Measurements from ENCODE around the gene RBMXL3.
"Not testable (repeated sequence)": the region's sequence is repeated elsewhere in the genome, so short reads cannot be mapped to it uniquely, and the experiment has no call there.

The RBMXL3 gene

GRCh38 chrX:115189110-115189509 is at the start of gene RBMXL3:
RBMXL3 (plus strand) TSS chrX:115189410; CDS start chrX:115189442, 32 bp downstream.
- ATAC-seq = no peak
- DNase-seq = no peak
- peaks cover 0 to 7% of the 10 kb centered on the region in 2 donors for H3K9me3 Mint-ChIP-seq
- no peak within 1 kb of the TSS for H3K4me3 Mint-ChIP-seq
- H3K4me1 Mint-ChIP-seq = no peaks in the 10 kb centered on the region
- H3K27ac Mint-ChIP-seq = no peak within 1 kb of the TSS
- H3K27me3 Mint-ChIP-seq = no peaks in the 10 kb centered on the region

GRCh38 chrX:115142057-115142456 is 47.2 kb upstream of the RBMXL3 start:
- DNase-seq = no peak
- Mint-ChIP-seq H3K9me3 (peaks cover 0 to 4% of the 10 kb centered on the region in 2 donors), H3K4me1 (no peaks in the 10 kb centered on the region), H3K27ac (no peak overlapping the region), H3K27me3 (no peaks in the 10 kb centered on the region), H3K4me3 (no peak overlapping the region)
- ATAC-seq = no peak

- H3K9me3 Mint-ChIP-seq = peaks cover 0 to 4% of the 10 kb centered on the region in 2 donors
- no peak for DNase-seq
These were observed 42.0 kb upstream of the RBMXL3 start for GRCh38 chrX:115147220-115147619.

GRCh38 chrX:115173181-115173580 is 16.0 kb upstream of the RBMXL3 start:
- Mint-ChIP-seq H3K27me3 (no peaks in the 10 kb centered on the region), H3K4me1 (no peaks in the 10 kb centered on the region), H3K4me3 (no peak overlapping the region), H3K9me3 (no peaks in the 10 kb centered on the region), H3K27ac (no peak overlapping the region)
- DNase-seq (no peak), ATAC-seq (no peak)

More at GRCh38 chrX:115147220-115147619, 42.0 kb upstream of the RBMXL3 start:
- no peaks in the 10 kb centered on the region for H3K27me3 Mint-ChIP-seq
- H3K27ac Mint-ChIP-seq = no peak overlapping the region
- H3K4me1 Mint-ChIP-seq = no peaks in the 10 kb centered on the region
- no peak for ATAC-seq
- no peak overlapping the region for H3K4me3 Mint-ChIP-seq

GRCh38 chrX:115174548-115174947 is 14.7 kb upstream of the RBMXL3 start:
- no peak overlapping the region for H3K27ac Mint-ChIP-seq
- H3K27me3 Mint-ChIP-seq = no peaks in the 10 kb centered on the region
- H3K4me3 Mint-ChIP-seq = no peak overlapping the region
- DNase-seq = no peak
- no peaks in the 10 kb centered on the region for H3K4me1 Mint-ChIP-seq
- H3K9me3 Mint-ChIP-seq = no peaks in the 10 kb centered on the region
- no peak for ATAC-seq

GRCh38 chrX:115177932-115178331 is 11.3 kb upstream of the RBMXL3 start:
- no peak for ATAC-seq
- no peaks in the 10 kb centered on the region for H3K9me3 Mint-ChIP-seq
- no peak overlapping the region for H3K27ac Mint-ChIP-seq
- DNase-seq = no peak
- no peaks in the 10 kb centered on the region for H3K4me1 Mint-ChIP-seq
- H3K27me3 Mint-ChIP-seq = no peaks in the 10 kb centered on the region
- H3K4me3 Mint-ChIP-seq = no peak overlapping the region

GRCh38 chrX:115178473-115178872 is 10.7 kb upstream of the RBMXL3 start:
- ATAC-seq = no peak
- Mint-ChIP-seq H3K27ac (no peak overlapping the region), H3K4me3 (no peak overlapping the region), H3K4me1 (no peaks in the 10 kb centered on the region), H3K27me3 (no peaks in the 10 kb centered on the region), H3K9me3 (no peaks in the 10 kb centered on the region)
- no peak for DNase-seq

GRCh38 chrX:115183980-115184379 is 5.2 kb upstream of the RBMXL3 start:
- DNase-seq (no peak), ATAC-seq (no peak)
- no peak overlapping the region for H3K4me3 Mint-ChIP-seq
- H3K27ac Mint-ChIP-seq = no peak overlapping the region
- peaks cover 0 to 4% of the 10 kb centered on the region in 2 donors for H3K9me3 Mint-ChIP-seq
- H3K4me1 Mint-ChIP-seq = no peaks in the 10 kb centered on the region
- H3K27me3 Mint-ChIP-seq = no peaks in the 10 kb centered on the region

- no peak overlapping the region for H3K27ac Mint-ChIP-seq
- no peaks in the 10 kb centered on the region for H3K27me3 Mint-ChIP-seq
- H3K4me3 Mint-ChIP-seq = no peak overlapping the region
- peaks cover 0 to 7% of the 10 kb centered on the region in 2 donors for H3K9me3 Mint-ChIP-seq
- DNase-seq = no peak
- ATAC-seq = no peak
- H3K4me1 Mint-ChIP-seq = no peaks in the 10 kb centered on the region
These were observed 731 bp downstream of the RBMXL3 start for GRCh38 chrX:115189646-115190635.

- Mint-ChIP-seq H3K4me3 (no peak overlapping the region), H3K9me3 (peaks cover 0 to 7% of the 10 kb centered on the region in 2 donors), H3K27ac (no peak overlapping the region), H3K4me1 (no peaks in the 10 kb centered on the region), H3K27me3 (no peaks in the 10 kb centered on the region)
- DNase-seq = no peak
- no peak for ATAC-seq
These were observed 1.7 kb downstream of the RBMXL3 start for GRCh38 chrX:115190636-115191489.

- no peaks in the 10 kb centered on the region for H3K4me1 Mint-ChIP-seq
- no peak overlapping the region for H3K27ac Mint-ChIP-seq
- H3K27me3 Mint-ChIP-seq = no peaks in the 10 kb centered on the region
- no peak for DNase-seq
- H3K4me3 Mint-ChIP-seq = no peak overlapping the region
- ATAC-seq = no peak
- peaks cover 0 to 7% of the 10 kb centered on the region in 2 donors for H3K9me3 Mint-ChIP-seq
These were observed 2.5 kb downstream of the RBMXL3 start for GRCh38 chrX:115191490-115192243.

GRCh38 chrX:115192244-115192700 is 3.1 kb downstream of the RBMXL3 start:
- Mint-ChIP-seq H3K27me3 (no peaks in the 10 kb centered on the region), H3K9me3 (peaks cover 0 to 7% of the 10 kb centered on the region in 2 donors), H3K4me1 (no peaks in the 10 kb centered on the region), H3K4me3 (no peak overlapping the region), H3K27ac (no peak overlapping the region)
- ATAC-seq (no peak), DNase-seq (no peak)

- ATAC-seq (no peak), DNase-seq (no peak)
- no peak overlapping the region for H3K4me3 Mint-ChIP-seq
- no peaks in the 10 kb centered on the region for H3K4me1 Mint-ChIP-seq
- no peak overlapping the region for H3K27ac Mint-ChIP-seq
- no peaks in the 10 kb centered on the region for H3K27me3 Mint-ChIP-seq
- H3K9me3 Mint-ChIP-seq = peaks cover 9 to 16% of the 10 kb centered on the region in 2 donors
These were observed 14.8 kb downstream of the RBMXL3 start for GRCh38 chrX:115204040-115204439.

- H3K27ac Mint-ChIP-seq, ATAC-seq, H3K27me3 Mint-ChIP-seq, H3K9me3 Mint-ChIP-seq, DNase-seq, H3K4me1 Mint-ChIP-seq, H3K4me3 Mint-ChIP-seq: not testable (repeated sequence)
These were observed 20.3 kb downstream of the RBMXL3 start for GRCh38 chrX:115209547-115209946.

GRCh38 chrX:115214151-115214550 is 24.9 kb downstream of the RBMXL3 start:
- Mint-ChIP-seq H3K4me3 (no peak overlapping the region), H3K27ac (no peak overlapping the region), H3K27me3 (no peaks in the 10 kb centered on the region), H3K9me3 (peaks cover 0 to 4% of the 10 kb centered on the region in 2 donors), H3K4me1 (no peaks in the 10 kb centered on the region)
- DNase-seq = no peak
- no peak for ATAC-seq

Data from stimulated activated naive CD8-positive, alpha-beta T cell treated with anti-CD3 and anti-CD28 coated beads, Interleukin-15, amount 100 ng/mL, for 72 hours (primary cell).